CD14-positive monocyte (primary cell): ENCODE data around the gene ADA. TPM values are rescaled to one million over a fixed set of nuclear protein-coding genes. Genes with fewer than 3 reads are reported as not detected.

Experiments used
- DNase-seq, 3 donors: peaks; one replicate each; pipeline ENCODE4 v3.0.0-alpha.2; 2011 to 2022
- H2AFZ ChIP-seq: 2 replicates; pipeline ENCODE4 v1.6.0; 2012; ENCODE audit warnings: mild to moderate bottlenecking, low read depth, low read length, inconsistent platforms; ENCODE audit not compliant: insufficient read depth, poor library complexity, severe bottlenecking
- H3K27ac ChIP-seq, 2 donors: 1 replicate in 1 of 2; 2 replicates in 1 of 2; pipeline ENCODE4 v1.5.1; 2012 to 2013; ENCODE audit warnings: low read length in 2 of 2, control low read depth in 1 of 2, inconsistent platforms in 1 of 2, low read depth in 1 of 2, mild to moderate bottlenecking in 1 of 2
- H3K27me3 ChIP-seq, 2 donors: one replicate each; pipeline versions ENCODE4 v1.6.0 to v1.6.1; 2011 to 2013; ENCODE audit warnings: low read length in 2 of 2; ENCODE audit not compliant: control insufficient read depth in 2 of 2, insufficient read depth in 2 of 2
- H3K36me3 ChIP-seq, 2 donors: replicated peaks in 1 of 2; 1 replicate in 1 of 2; 2 replicates in 1 of 2; pipeline versions ENCODE4 v1.5.1 to v1.6.1; 2012 to 2013; ENCODE audit warnings: low read length in 2 of 2, control low read depth in 1 of 2, inconsistent platforms in 1 of 2, mild to moderate bottlenecking in 1 of 2; ENCODE audit not compliant: insufficient read depth in 2 of 2, control insufficient read depth in 1 of 2
- H3K4me1 ChIP-seq, 2 donors: 1 replicate in 1 of 2; 2 replicates in 1 of 2; pipeline versions ENCODE4 v1.5.1 to v1.6.1; 2012 to 2013; ENCODE audit warnings: low read length in 2 of 2, control low read depth in 1 of 2, inconsistent platforms in 1 of 2, mild to moderate bottlenecking in 1 of 2, moderate library complexity in 1 of 2; ENCODE audit not compliant: insufficient read depth in 2 of 2, control insufficient read depth in 1 of 2
- H3K4me2 ChIP-seq: replicated peaks from 2 replicates; pipeline ENCODE3; 2012; ENCODE audit warnings: low read length, moderate library complexity, mild to moderate bottlenecking; ENCODE audit not compliant: poor library complexity, severe bottlenecking; ENCODE audit errors: extremely low read depth
- H3K4me3 ChIP-seq, 3 experiments: fragments of 200-600 bp in 1 of 3; sonication (generic) in 1 of 3; replicated peaks in 1 of 3; 1 replicate in 2 of 3; 2 replicates in 1 of 3; pipeline ENCODE4 v1.5.1; 2011 to 2013; ENCODE audit warnings: low read length in 3 of 3, mild to moderate bottlenecking in 3 of 3, control low read depth in 2 of 3, low read depth in 2 of 3, inconsistent platforms in 1 of 3, moderate library complexity in 1 of 3
- H3K79me2 ChIP-seq: 2 replicates; pipeline ENCODE4 v1.6.0; 2012; ENCODE audit warnings: mild to moderate bottlenecking, control low read depth, inconsistent platforms, low read length, moderate library complexity; ENCODE audit not compliant: insufficient read depth
- H3K9ac ChIP-seq: 2 replicates; pipeline ENCODE4 v1.6.0; 2017; ENCODE audit warnings: low read length, mild to moderate bottlenecking; ENCODE audit not compliant: insufficient read depth, poor library complexity, severe bottlenecking
- H3K9me3 ChIP-seq, 2 donors: replicated peaks in 1 of 2; 1 replicate in 1 of 2; 2 replicates in 1 of 2; pipeline versions ENCODE4 v1.5.1 to v1.6.1; 2012 to 2013; ENCODE audit warnings: low read length in 2 of 2, control low read depth in 1 of 2; ENCODE audit not compliant: control insufficient read depth in 1 of 2, insufficient read depth in 1 of 2
- H4K20me1 ChIP-seq: 2 replicates; pipeline ENCODE4 v1.6.0; 2012; ENCODE audit warnings: mild to moderate bottlenecking, low read length, control low read depth, moderate library complexity; ENCODE audit not compliant: insufficient read depth
- H3K27ac Mint-ChIP-seq, 7 donors: one replicate each; pipeline ENCODE4 v1.8.0; 2020; ENCODE audit warnings: mild to moderate bottlenecking in 7 of 7, mixed read lengths in 7 of 7, moderate library complexity in 6 of 7, inconsistent platforms in 2 of 7
- H3K27me3 Mint-ChIP-seq, 3 donors: one replicate each; pipeline ENCODE4 v1.8.0; 2021 to 2022; ENCODE audit warnings: low read depth in 3 of 3, mild to moderate bottlenecking in 3 of 3, mixed read lengths in 3 of 3, moderate library complexity in 3 of 3, inconsistent platforms in 1 of 3
- H3K36me3 Mint-ChIP-seq, 2 donors: one replicate each; pipeline ENCODE4 v1.8.0; 2020; ENCODE audit warnings: mixed read lengths in 2 of 2, inconsistent platforms in 1 of 2, mild to moderate bottlenecking in 1 of 2
- H3K4me1 Mint-ChIP-seq: one replicate; pipeline ENCODE4 v1.8.0; 2020; ENCODE audit warnings: mild to moderate bottlenecking, mixed read lengths
- H3K4me3 Mint-ChIP-seq, 2 donors: one replicate each; pipeline ENCODE4 v1.8.0; 2020; ENCODE audit warnings: mild to moderate bottlenecking in 2 of 2, mixed read lengths in 2 of 2, moderate library complexity in 1 of 2
- H3K9me3 Mint-ChIP-seq, 7 donors: one replicate each; pipeline ENCODE4 v1.8.0; 2020 to 2022; ENCODE audit warnings: mixed read lengths in 7 of 7, mild to moderate bottlenecking in 6 of 7, moderate library complexity in 6 of 7, inconsistent platforms in 2 of 7
- CTCF ChIP-seq: fragments of 200-600 bp; IDR thresholded peaks from one replicate; pipeline ENCODE4 v1.8.0; 2022; ENCODE audit warnings: antibody characterized with exemption, mild to moderate bottlenecking
- WGBS: methylation state at CpG from one replicate; pipeline ENCODE4 v1.1.5; 2013; ENCODE audit warnings: missing lambda C conversion rate; ENCODE audit not compliant: insufficient coverage; 5-methylcytosine and 5-hydroxymethylcytosine counted together
- intact Hi-C, 2 donors: fragments of 100-400 bp; cut with micrococcal nuclease; formaldehyde crosslinking; loops; one replicate each; pipeline versions ENCODE4 v1.15.0 to v1.15.1; 2023
- polyA minus RNA-seq: library from RNA; depleted of rRNA, polyadenylated mRNA; stranded (reverse); fragments of >200 nt; gene quantifications from 2 replicates; pipeline ENCODE4 v1.2.3, GENCODE V29; 2012
- polyA plus RNA-seq, 3 donors: library from polyadenylated mRNA; depleted of rRNA in 1 of 3; unstranded in 2 of 3; stranded (reverse) in 1 of 3; fragments of 300-500 nt in 2 of 3; fragments of >200 nt in 1 of 3; fragmentation: Illumina TruSeq in 2 of 3; gene quantifications; 1 replicate in 2 of 3; 2 replicates in 1 of 3; pipeline ENCODE4 v1.2.3, GENCODE V29; 2012 to 2021
- total RNA-seq, 12 experiments: library from RNA in 1 of 12; stranded (reverse) in 1 of 12; fragments of 120-200 nt in 1 of 12; gene quantifications; one replicate each; pipeline ENCODE4 v1.2.4 and lab custom pipeline; 2013 to 2026; ENCODE audit warnings: mixed read lengths in 6 of 12, inconsistent platforms in 1 of 12

The ADA gene
- total RNA-seq (2013): 6.8 TPM
- polyA plus RNA-seq (10 to 100 TPM; 11.1 to 17.2 (median 15.6) TPM), polyA minus RNA-seq (6.8 and 9.3 TPM in 2 replicates), total RNA-seq (lab: John Stamatoyannopoulos, UW) (49.6 to 1,299 (median 197) reads per million in 11 experiments)

GRCh38 chr20:44651684-44652423, at the start of gene ADA:
ADA (minus strand) TSS chr20:44651699; CDS start chr20:44651607, 92 bp downstream.
- Histone ChIP-seq H3K9ac (peak within 1 kb of the TSS; percentile 73), H3K79me2 (peaks cover 17% of the 10 kb centered on the region), H3K4me2 (peak within 1 kb of the TSS; percentile 97), H4K20me1 (no peaks in the 10 kb centered on the region), H3K27ac (peak within 1 kb of the TSS; percentile 47 to 84), H3K4me3 (peak within 1 kb of the TSS; percentile 71 to 91 (median 81)), H3K9me3 (no peaks in the 10 kb centered on the region), H3K36me3 (no peaks in the 10 kb centered on the region), H3K27me3 (no peaks in the 10 kb centered on the region), H3K4me1 (peaks cover 39 to 45% of the 10 kb centered on the region in 2 donors), H2AFZ (peak within 1 kb of the TSS; percentile 91)
- no peaks in the 10 kb centered on the region for H3K36me3 Mint-ChIP-seq
- peaks cover 0 to 3% (median 0%) of the 10 kb centered on the region in 7 donors for H3K9me3 Mint-ChIP-seq
- DNase-seq: peak in 2 of 3 donors; percentile 34 to 64
- intact Hi-C loops: loop anchor here (5.0 kb wide), 2 partner anchors 35 to 40 kb away; no protein-coding TSS in a partner anchor
- peak within 1 kb of the TSS; percentile 80 to 98 for H3K4me3 Mint-ChIP-seq
- peaks cover 51% of the 10 kb centered on the region for H3K4me1 Mint-ChIP-seq
- peak within 1 kb of the TSS; percentile 8 to 87 (median 57) for H3K27ac Mint-ChIP-seq
- H3K27me3 Mint-ChIP-seq: peaks cover 0 to 9% (median 7%) of the 10 kb centered on the region in 3 donors
- no peak for TF ChIP-seq CTCF
- WGBS: 0% methylated on average over 46 of the region's 68 CpGs

- no peak overlapping the region for H3K4me3 Mint-ChIP-seq
Observed at GRCh38 chr20:44700306-44700705, 48.8 kb upstream of the ADA start.

More at GRCh38 chr20:44700306-44700705, 48.8 kb upstream of the ADA start:
- Histone ChIP-seq H3K4me1 (no peaks in the 10 kb centered on the region), H3K36me3 (no peaks in the 10 kb centered on the region), H3K27ac (no peak overlapping the region), H3K4me3 (no peak overlapping the region), H2AFZ (no peak overlapping the region), H3K9ac (no peak overlapping the region), H3K9me3 (no peaks in the 10 kb centered on the region), H3K27me3 (no peaks in the 10 kb centered on the region), H4K20me1 (no peaks in the 10 kb centered on the region), H3K4me2 (no peak overlapping the region), H3K79me2 (no peaks in the 10 kb centered on the region)
- no peak for TF ChIP-seq CTCF
- intact Hi-C loops: no loop called here
- no peaks in the 10 kb centered on the region for H3K36me3 Mint-ChIP-seq
- peaks cover 5% of the 10 kb centered on the region for H3K4me1 Mint-ChIP-seq
- WGBS: 97% methylated on average over 9 of the region's 11 CpGs
- H3K27ac Mint-ChIP-seq: no peak overlapping the region
- H3K9me3 Mint-ChIP-seq: peaks cover 0 to 2% (median 0%) of the 10 kb centered on the region in 7 donors
- peaks cover 0 to 2% (median 2%) of the 10 kb centered on the region in 3 donors for H3K27me3 Mint-ChIP-seq
- no peak for DNase-seq
